Omental fat pad (tissue), 4 donors: ENCODE data around the gene UBE2B. TPM values are rescaled to one million over a fixed set of nuclear protein-coding genes. Genes with fewer than 3 reads are reported as not detected.
A peak's percentile ranks its signal among the peaks of the same experiment; 100 is the strongest.

Source experiments
- ATAC-seq: fragments of 150-250 bp; one replicate; pipeline ENCODE4 v1.9.1; 2016; ENCODE audit warnings: mild to moderate bottlenecking, moderate library complexity; ENCODE audit not compliant: low FRiP score
- DNase-seq: peaks from one replicate; pipeline ENCODE4 v3.0.0-alpha.2; 2019; ENCODE audit warnings: low spot score
- CTCF ChIP-seq, 3 donors: fragments of 450-650 bp; IDR thresholded peaks; one replicate each; pipeline ENCODE4 v1.5.1; 2016 to 2017; ENCODE audit warnings: antibody characterized with exemption in 3 of 3, mild to moderate bottlenecking in 3 of 3, moderate library complexity in 2 of 3
- total RNA-seq, 4 donors: library from RNA; depleted of rRNA; stranded (reverse); fragments of >200 nt; gene quantifications; one replicate each; pipeline ENCODE4 v1.1.0, GENCODE V29; 2016

Gene UBE2B
- total RNA-seq, 4 donors from 2014 or later: 42.2 to 95.8 (median 46.0) TPM

DNA sequence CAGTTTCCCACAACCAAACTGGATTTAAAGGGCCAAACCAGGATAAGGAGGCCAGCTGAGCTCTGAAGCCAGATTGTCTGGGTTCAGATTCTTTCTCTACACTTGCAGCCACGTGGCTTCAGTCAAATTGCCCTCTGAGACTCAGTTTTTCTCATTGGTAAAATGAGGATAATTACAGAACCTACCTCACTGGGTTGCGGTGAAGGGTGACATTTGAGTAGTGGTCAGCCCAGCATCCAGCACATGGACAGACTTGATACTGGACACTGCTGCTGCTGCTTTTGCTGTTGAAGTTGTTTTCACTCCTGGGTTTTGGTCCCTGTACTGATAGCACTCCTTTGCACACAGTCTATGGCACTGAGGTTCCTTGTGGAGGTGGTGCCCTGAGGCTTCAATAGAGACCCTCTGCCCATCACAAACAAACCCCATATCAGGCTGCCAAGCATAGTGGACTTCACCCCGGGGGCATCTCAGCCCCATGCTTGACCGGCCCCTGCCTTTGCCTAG, 66.0 kb downstream of the UBE2B start:
- TF ChIP-seq CTCF (IDR thresholded peaks at IDR 0.05): no peak
- ATAC-seq: no peak
- DNase-seq: no peak

- no peak for TF ChIP-seq CTCF (IDR thresholded peaks at IDR 0.05)
- ATAC-seq (no peak), DNase-seq (no peak)
Measured at GRCh38 chr5:134437847-134438581, 66.6 kb downstream of the UBE2B start.

- DNase-seq (no peak), ATAC-seq (no peak)
- TF ChIP-seq CTCF (IDR thresholded peaks at IDR 0.05): no peak
Measured at GRCh38 chr5:134438721-134439123, 67.4 kb downstream of the UBE2B start.

DNA sequence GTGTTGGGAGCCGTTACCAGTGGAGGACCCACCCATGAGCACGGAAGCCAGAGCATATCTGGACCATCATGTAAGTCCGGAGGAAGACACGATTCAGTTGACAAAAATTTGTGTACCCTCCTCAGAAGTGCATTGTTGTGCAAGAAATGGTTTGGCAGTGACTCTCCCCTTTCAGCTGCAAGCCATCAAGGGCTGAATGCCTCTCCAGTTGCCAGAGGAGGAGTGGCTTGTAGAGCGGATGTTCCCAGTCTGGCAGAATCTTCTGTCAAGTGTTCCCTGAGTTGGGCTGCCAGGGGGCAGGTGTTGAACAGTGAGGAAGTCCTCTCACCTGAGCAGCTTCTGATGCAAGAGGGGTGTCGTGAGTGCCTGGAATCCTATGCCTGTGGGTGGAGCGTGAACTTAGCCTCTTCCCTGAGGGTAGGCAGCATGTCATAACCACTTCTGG, 67.9 kb downstream of the UBE2B start:
- peak; percentile 80 for ATAC-seq
- no peak for DNase-seq
- no peak for TF ChIP-seq CTCF (IDR thresholded peaks at IDR 0.05)

- TF ChIP-seq CTCF (IDR thresholded peaks at IDR 0.05): no peak
- ATAC-seq: peak; percentile 45
Measured at GRCh38 chr5:134440201-134440755, 68.9 kb downstream of the UBE2B start.

More at GRCh38 chr5:134440201-134440755, 68.9 kb downstream of the UBE2B start:
- DNase-seq: no peak

Other genes starting within 250 kb of the UBE2B start
- gene SKP1, start 194.6 kb upstream of the UBE2B start, total RNA-seq: 100 to 1,000 TPM; 121 to 219 (median 211) TPM
- gene PPP2CA, start 145.5 kb upstream of the UBE2B start, total RNA-seq: 100 to 1,000 TPM; 101 to 244 (median 132) TPM
- gene CDKL3, start 4.4 kb upstream of the UBE2B start, total RNA-seq: 1 to 10 TPM in 1 of 4 donors, under 1 TPM in 1, not detected in 2; 0.63 to 1.0 TPM
- gene CDKN2AIPNL, start 40.3 kb downstream of the UBE2B start, total RNA-seq: 10 to 100 TPM; 10.2 to 20.4 (median 17.7) TPM
- 10 to 100 TPM; 17.8 to 72.7 (median 33.8) TPM for gene JADE2, start 154.1 kb downstream of the UBE2B start, total RNA-seq